ENCODE measurements around the gene KRT10. TPM values are rescaled to one million over a fixed set of nuclear protein-coding genes. Genes with fewer than 3 reads are reported as not detected.

The KRT10 gene
- 10 to 100 TPM; 37.6 to 40.4 TPM for total RNA-seq
- polyA plus RNA-seq = 100 to 1,000 TPM; 141 to 181 TPM

DNA sequence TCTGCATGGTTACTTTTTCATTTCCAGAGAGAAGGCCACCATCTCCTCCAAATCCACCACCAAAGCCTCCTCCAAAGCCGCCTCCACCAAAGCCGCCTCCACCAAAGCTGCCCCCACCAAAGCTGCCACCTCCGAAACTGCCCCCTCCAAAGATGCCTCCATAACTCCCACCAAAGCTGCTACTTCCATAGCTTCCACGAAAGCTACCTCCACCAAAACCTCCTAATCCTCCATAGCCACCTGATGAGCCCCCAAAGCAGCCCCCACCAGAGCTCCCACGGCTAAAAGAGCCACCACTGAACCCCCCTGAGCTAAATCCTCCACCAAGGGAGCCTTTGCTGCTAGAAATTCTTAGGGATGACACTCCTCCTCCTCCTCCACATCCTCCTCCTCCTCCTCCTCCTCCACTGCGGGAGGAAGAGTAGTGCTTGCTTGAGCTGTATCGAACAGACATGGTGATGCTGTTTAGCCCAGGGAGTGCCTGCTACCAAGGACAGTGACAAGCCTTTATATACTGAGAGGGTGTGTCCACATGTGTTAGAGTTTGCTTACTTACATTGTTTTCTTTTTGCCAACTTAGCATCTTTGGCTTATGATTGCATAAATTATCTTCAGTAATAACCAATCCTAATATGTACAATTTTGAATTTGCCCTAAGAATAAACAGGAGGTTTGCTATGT lies at the start of gene KRT10:
Gene KRT10, minus strand, starts transcription at position 483 of the 681 bp plus-strand sequence. Its CDS starts 29 bp downstream, at position 454.
- Histone ChIP-seq H3K9me3 (ENCODE audit: control insufficient read depth in 1 of 2, low read length in 2 of 2) (no peaks in the 10 kb centered on the region), H3K27ac (ENCODE audit: low read depth, low read length) (no peak within 1 kb of the TSS), H3K4me1 (ENCODE audit: insufficient read depth, low read length) (peaks cover 22% of the 10 kb centered on the region), H3K4me3 (ENCODE audit: low read length in 2 of 2) (no peak within 1 kb of the TSS), H3K36me3 (ENCODE audit: insufficient read depth, low read length) (peaks cover 3% of the 10 kb centered on the region), H3K27me3 (ENCODE audit: insufficient read depth, low read length) (no peaks in the 10 kb centered on the region)
- POLR2A ChIA-PET (ENCODE audit: partially characterized antibody) = no interaction called here
- Mint-ChIP-seq H3K27me3 (peaks cover 8 to 11% of the 10 kb centered on the region in 2 donors), H3K4me1 (peaks cover 5 to 25% (median 15%) of the 10 kb centered on the region in 4 donors), H3K9me3 (no peaks in the 10 kb centered on the region), H3K4me3 (peak within 1 kb of the TSS in 1 of 8 donors; percentile 15), H3K36me3 (peaks cover 15 to 40% of the 10 kb centered on the region in 2 donors), H3K27ac (peak within 1 kb of the TSS in 1 of 7 donors; percentile 75)
- CTCF ChIA-PET (ENCODE audit: partially characterized antibody) = interaction anchor here (1.3 to 1.6 kb wide), 2 partner anchors 19 to 841 kb away, joined by 4 to 6 read pairs; no protein-coding TSS in a partner anchor
- DNase-seq = no peak
- intact Hi-C loops (cut with micrococcal nuclease) = no loop called here

DNA sequence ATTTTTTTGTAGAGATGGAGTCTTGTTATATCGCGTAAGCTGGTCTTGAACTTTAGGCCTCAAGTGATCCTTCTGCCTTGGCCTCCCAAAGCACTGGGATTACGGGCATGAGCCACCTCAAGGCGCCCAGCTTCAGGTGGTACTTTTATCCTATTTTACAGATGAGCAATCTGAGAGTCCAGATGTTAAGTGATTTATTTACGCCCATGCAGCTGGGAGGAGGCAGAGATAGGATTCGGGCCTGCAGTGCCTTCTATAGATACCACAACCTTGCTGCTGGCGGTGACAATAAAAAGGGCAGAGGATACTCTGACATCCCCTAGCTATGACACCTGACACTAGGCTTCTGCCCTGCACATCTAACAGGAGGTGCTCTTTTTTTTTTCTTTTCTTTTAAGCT lies 48.9 kb upstream of the KRT10 start:
- Mint-ChIP-seq H3K27ac (no peak overlapping the region), H3K36me3 (no peaks in the 10 kb centered on the region), H3K27me3 (peaks cover 17 to 20% of the 10 kb centered on the region in 2 donors), H3K4me3 (no peak overlapping the region), H3K4me1 (no peaks in the 10 kb centered on the region), H3K9me3 (no peaks in the 10 kb centered on the region)
- intact Hi-C loops (cut with micrococcal nuclease) = no loop called here
- POLR2A ChIA-PET (ENCODE audit: partially characterized antibody) = no interaction called here
- Histone ChIP-seq H3K4me1 (ENCODE audit: insufficient read depth, low read length) (no peaks in the 10 kb centered on the region), H3K27me3 (ENCODE audit: insufficient read depth, low read length) (no peaks in the 10 kb centered on the region), H3K9me3 (ENCODE audit: control insufficient read depth in 1 of 2, low read length in 2 of 2) (no peaks in the 10 kb centered on the region), H3K27ac (ENCODE audit: low read depth, low read length) (no peak overlapping the region), H3K36me3 (ENCODE audit: insufficient read depth, low read length) (no peaks in the 10 kb centered on the region), H3K4me3 (ENCODE audit: low read length in 2 of 2) (no peak overlapping the region)
- CTCF ChIA-PET (ENCODE audit: partially characterized antibody) = interaction anchor here (0.7 to 1.7 kb wide), 3 partner anchors 10 to 19 kb away, joined by 3 to 6 read pairs (median 3); no protein-coding TSS in a partner anchor
- no peak for DNase-seq

DNA sequence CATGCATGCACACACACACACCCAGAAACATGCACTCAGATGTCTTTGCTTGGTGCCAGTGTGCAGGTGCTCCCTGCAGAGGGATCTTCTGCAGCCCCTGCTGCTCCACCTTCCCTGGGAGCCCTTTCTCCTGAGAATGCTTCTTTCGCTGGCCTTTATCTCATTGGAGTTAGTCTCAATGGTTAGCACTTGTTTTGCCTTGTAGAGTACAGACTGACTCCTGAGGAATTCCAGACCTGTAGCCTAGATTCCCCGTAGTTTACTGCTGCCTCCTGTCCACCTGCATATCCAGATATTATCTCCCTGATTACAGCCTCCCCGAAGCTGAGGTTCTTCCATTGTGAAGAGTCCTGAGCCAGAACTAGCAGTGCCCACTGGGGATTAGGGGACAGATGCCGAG lies 47.7 kb upstream of the KRT10 start:
- Histone ChIP-seq H3K27me3 (ENCODE audit: insufficient read depth, low read length) (no peaks in the 10 kb centered on the region), H3K4me1 (ENCODE audit: insufficient read depth, low read length) (no peaks in the 10 kb centered on the region), H3K27ac (ENCODE audit: low read depth, low read length) (no peak overlapping the region), H3K9me3 (ENCODE audit: control insufficient read depth in 1 of 2, low read length in 2 of 2) (no peaks in the 10 kb centered on the region), H3K36me3 (ENCODE audit: insufficient read depth, low read length) (no peaks in the 10 kb centered on the region), H3K4me3 (ENCODE audit: low read length in 2 of 2) (no peak overlapping the region)
- DNase-seq = no peak
- no peak overlapping the region for H3K4me3 Mint-ChIP-seq
- H3K4me1 Mint-ChIP-seq = no peaks in the 10 kb centered on the region
- intact Hi-C loops (cut with micrococcal nuclease) = no loop called here
- H3K9me3 Mint-ChIP-seq = no peaks in the 10 kb centered on the region
- ChIA-PET POLR2A (ENCODE audit: partially characterized antibody) (interaction anchor here (0.6 kb wide), 1 partner anchor 51 kb away, joined by 3 read pairs; no protein-coding TSS in a partner anchor), CTCF (ENCODE audit: partially characterized antibody) (interaction anchor here (1.4 to 1.7 kb wide), 2 partner anchors 8 to 14 kb away, joined by 3 to 6 read pairs; no protein-coding TSS in a partner anchor)
- H3K36me3 Mint-ChIP-seq = no peaks in the 10 kb centered on the region
- H3K27ac Mint-ChIP-seq = no peak overlapping the region
- H3K27me3 Mint-ChIP-seq = peaks cover 21 to 22% of the 10 kb centered on the region in 2 donors

DNA sequence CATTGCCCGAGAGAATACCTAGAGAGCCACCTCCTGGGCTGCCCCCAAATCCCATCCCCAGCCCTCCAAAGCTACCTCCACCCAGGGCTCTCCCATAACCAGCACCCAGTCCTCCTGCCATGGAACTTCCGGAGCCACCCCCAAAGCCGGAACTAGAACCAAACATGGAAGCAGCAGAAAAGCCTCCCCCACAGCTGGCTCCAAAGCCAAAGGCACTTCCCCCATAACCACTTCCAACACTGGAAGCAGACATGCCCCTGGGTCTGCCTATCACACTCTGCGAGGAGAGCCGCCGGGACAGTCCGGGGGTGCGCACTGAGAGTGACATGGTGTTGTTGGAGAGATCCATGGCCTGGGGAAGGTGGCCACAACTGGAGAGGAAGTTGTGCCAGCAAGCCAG lies 44.4 kb upstream of the KRT10 start, which contains the start of gene KRT12:
Gene KRT12, minus strand, starts transcription at position 386 of the 400 bp plus-strand sequence. Its CDS starts 37 bp downstream, at position 349.
- intact Hi-C loops (cut with micrococcal nuclease) = no loop called here
- Mint-ChIP-seq H3K4me3 (no peak within 1 kb of the TSS), H3K4me1 (no peaks in the 10 kb centered on the region), H3K27ac (no peak within 1 kb of the TSS), H3K9me3 (no peaks in the 10 kb centered on the region), H3K36me3 (no peaks in the 10 kb centered on the region), H3K27me3 (peaks cover 17 to 23% of the 10 kb centered on the region in 2 donors)
- ChIA-PET CTCF (ENCODE audit: partially characterized antibody) (interaction anchor here (1.5 to 1.9 kb wide), 2 partner anchors 10 to 682 kb away, joined by 3 to 5 read pairs; no protein-coding TSS in a partner anchor), POLR2A (ENCODE audit: partially characterized antibody) (no interaction called here)
- Histone ChIP-seq H3K27me3 (ENCODE audit: insufficient read depth, low read length) (no peaks in the 10 kb centered on the region), H3K4me1 (ENCODE audit: insufficient read depth, low read length) (no peaks in the 10 kb centered on the region), H3K36me3 (ENCODE audit: insufficient read depth, low read length) (no peaks in the 10 kb centered on the region), H3K27ac (ENCODE audit: low read depth, low read length) (no peak within 1 kb of the TSS), H3K9me3 (ENCODE audit: control insufficient read depth in 1 of 2, low read length in 2 of 2) (no peaks in the 10 kb centered on the region), H3K4me3 (ENCODE audit: low read length in 2 of 2) (no peak within 1 kb of the TSS)
- no peak for DNase-seq

DNA sequence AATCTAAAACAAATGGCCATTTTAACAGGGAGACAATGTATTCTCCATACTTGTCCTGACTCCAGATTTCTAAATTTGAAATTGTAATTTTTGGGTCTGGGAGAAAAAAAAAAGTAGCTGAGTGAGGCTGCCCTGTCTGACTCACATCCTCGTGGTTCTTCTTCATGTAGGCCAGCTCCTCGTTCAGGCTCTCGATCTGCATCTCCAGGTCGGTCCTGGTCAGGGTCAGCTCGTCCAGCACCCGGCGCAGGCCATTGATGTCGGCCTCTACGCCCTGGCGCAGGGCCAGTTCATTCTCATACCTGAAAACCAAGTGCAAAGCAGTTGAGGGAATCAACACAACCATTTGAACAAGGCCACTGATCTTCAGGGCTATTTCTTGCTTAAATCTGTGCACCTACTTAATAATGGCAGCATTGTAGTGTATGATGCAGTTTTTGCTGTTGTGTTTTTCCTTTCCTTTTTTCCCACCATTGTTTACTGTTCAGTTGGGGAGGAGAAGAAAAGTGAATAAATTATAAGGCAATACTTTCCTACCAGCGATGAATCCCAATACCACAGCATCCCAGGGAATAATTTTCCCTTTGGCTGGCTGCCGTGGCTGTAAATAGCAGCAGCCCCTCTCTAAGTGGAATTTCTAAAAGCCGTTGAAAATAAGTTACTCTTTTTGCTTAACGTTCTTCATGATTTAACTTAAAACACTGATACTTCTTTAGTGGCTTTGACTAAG lies 42.4 kb upstream of the KRT10 start:
- Mint-ChIP-seq H3K27ac (peak overlapping the region in 1 of 7 donors; percentile 41), H3K9me3 (no peaks in the 10 kb centered on the region), H3K27me3 (peaks cover 15 to 16% of the 10 kb centered on the region in 2 donors), H3K36me3 (no peaks in the 10 kb centered on the region), H3K4me3 (no peak overlapping the region), H3K4me1 (no peaks in the 10 kb centered on the region)
- intact Hi-C loops (cut with micrococcal nuclease) = no loop called here
- H3K27ac ChIP-seq (ENCODE audit: low read depth, low read length) = no peak overlapping the region
- H3K4me1 ChIP-seq (ENCODE audit: insufficient read depth, low read length) = no peaks in the 10 kb centered on the region
- H3K4me3 ChIP-seq (ENCODE audit: low read length in 2 of 2) = no peak overlapping the region
- no peaks in the 10 kb centered on the region for H3K27me3 ChIP-seq (ENCODE audit: insufficient read depth, low read length)
- H3K9me3 ChIP-seq (ENCODE audit: control insufficient read depth in 1 of 2, low read length in 2 of 2) = no peaks in the 10 kb centered on the region
- H3K36me3 ChIP-seq (ENCODE audit: insufficient read depth, low read length) = no peaks in the 10 kb centered on the region
- ChIA-PET POLR2A (ENCODE audit: partially characterized antibody) (interaction anchor here (0.6 kb wide), 1 partner anchor 922 kb away, joined by 3 read pairs; the partner anchor contains the start of gene JUP), CTCF (ENCODE audit: partially characterized antibody) (no interaction called here)
- DNase-seq = no peak

DNA sequence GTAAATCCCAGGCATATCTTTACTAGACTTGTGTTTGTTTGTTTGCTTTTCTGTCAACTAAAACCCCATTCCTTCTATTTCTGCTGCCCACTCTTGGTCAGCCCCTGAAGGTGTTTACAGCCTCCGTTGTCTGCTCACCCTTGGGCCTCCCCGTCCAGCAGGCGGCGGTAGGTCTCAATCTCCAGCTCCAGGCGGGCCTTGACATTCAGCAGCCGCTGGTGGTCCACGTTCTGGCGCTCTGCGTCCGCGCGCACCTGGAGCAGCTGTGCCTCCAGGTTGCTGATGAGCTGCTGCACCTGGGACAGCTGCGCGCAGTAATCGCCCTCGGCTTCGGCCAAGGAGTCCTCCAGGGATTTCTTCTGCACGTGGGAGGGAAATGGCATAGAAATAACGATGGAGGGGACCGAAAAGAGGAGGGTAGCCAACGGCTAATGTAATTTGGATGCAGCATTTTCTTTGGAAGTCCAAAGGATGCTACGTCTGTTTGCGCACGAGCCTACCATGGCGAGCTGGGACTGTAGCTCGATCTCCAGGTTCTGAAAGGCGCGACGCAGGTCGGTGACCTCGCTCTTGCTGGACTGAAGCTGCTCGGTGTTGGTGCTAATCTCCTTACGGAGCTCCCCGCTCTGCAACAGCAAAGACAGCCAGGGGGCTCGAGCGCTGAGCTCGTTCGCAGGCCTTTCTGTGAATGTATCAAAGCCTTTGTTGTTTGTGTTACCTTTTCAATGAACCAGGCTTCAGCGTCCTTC lies 40.7 kb upstream of the KRT10 start:
- intact Hi-C loops (cut with micrococcal nuclease) = no loop called here
- no peak overlapping the region for H3K27ac Mint-ChIP-seq
- POLR2A ChIA-PET (ENCODE audit: partially characterized antibody) = no interaction called here

More for the DNA sequence above, 40.7 kb upstream of the KRT10 start:
- H3K4me1 ChIP-seq (ENCODE audit: insufficient read depth, low read length) = no peaks in the 10 kb centered on the region
- no peaks in the 10 kb centered on the region for H3K9me3 Mint-ChIP-seq
- no peak for DNase-seq
- H3K27ac ChIP-seq (ENCODE audit: low read depth, low read length) = no peak overlapping the region
- H3K4me3 Mint-ChIP-seq = no peak overlapping the region
- H3K36me3 ChIP-seq (ENCODE audit: insufficient read depth, low read length) = no peaks in the 10 kb centered on the region
- no peak overlapping the region for H3K4me3 ChIP-seq (ENCODE audit: low read length in 2 of 2)
- CTCF ChIA-PET (ENCODE audit: partially characterized antibody) = interaction anchor here (0.6 kb wide), 1 partner anchor 1580 kb away, joined by 3 read pairs; no protein-coding TSS in a partner anchor
- H3K9me3 ChIP-seq (ENCODE audit: control insufficient read depth in 1 of 2, low read length in 2 of 2) = no peaks in the 10 kb centered on the region
- H3K27me3 Mint-ChIP-seq = peaks cover 10 to 11% of the 10 kb centered on the region in 2 donors
- no peaks in the 10 kb centered on the region for H3K27me3 ChIP-seq (ENCODE audit: insufficient read depth, low read length)
- no peaks in the 10 kb centered on the region for H3K36me3 Mint-ChIP-seq
- H3K4me1 Mint-ChIP-seq = no peaks in the 10 kb centered on the region
